ENCODE data around the gene LAMA3.
A peak's percentile ranks its signal among the peaks of the same experiment; 100 is the strongest.

LAMA3 gene

GRCh38 chr18:23645568-23646175 is 43.6 kb upstream of the LAMA3 start:
- DNase-seq (ENCODE audit: extremely low read depth, low read depth), result no peak
- TF ChIP-seq CTCF (IDR thresholded peaks at IDR 0.05; ENCODE audit: low read depth, low read length), result no peak

GRCh38 chr18:23646282-23646681 is 43.0 kb upstream of the LAMA3 start:
- no peak for TF ChIP-seq CTCF (IDR thresholded peaks at IDR 0.05; ENCODE audit: low read depth, low read length)

GRCh38 chr18:23648456-23648855 is 40.8 kb upstream of the LAMA3 start:
- TF ChIP-seq CTCF (IDR thresholded peaks at IDR 0.05; ENCODE audit: low read depth, low read length), result no peak
- no peak for DNase-seq (ENCODE audit: extremely low read depth, low read depth)

More at GRCh38 chr18:23646282-23646681, 43.0 kb upstream of the LAMA3 start:
- DNase-seq (ENCODE audit: extremely low read depth, low read depth), result no peak

- DNase-seq (ENCODE audit: extremely low read depth, low read depth), result no peak
- no peak for TF ChIP-seq CTCF (IDR thresholded peaks at IDR 0.05; ENCODE audit: low read depth, low read length)
Measured at GRCh38 chr18:23648940-23649607, 40.2 kb upstream of the LAMA3 start.

GRCh38 chr18:23650968-23651927 is 38.0 kb upstream of the LAMA3 start:
- peak; percentile 81 for DNase-seq (ENCODE audit: extremely low read depth, low read depth)
- no peak for TF ChIP-seq CTCF (IDR thresholded peaks at IDR 0.05; ENCODE audit: low read depth, low read length)

- no peak for DNase-seq (ENCODE audit: extremely low read depth, low read depth)
- no peak for TF ChIP-seq CTCF (IDR thresholded peaks at IDR 0.05; ENCODE audit: low read depth, low read length)
Measured at GRCh38 chr18:23652232-23652631, 37.0 kb upstream of the LAMA3 start.
